NCI-H82 treated with DMSO at 0.1 percent for 48 hours (cell line): ENCODE data around the gene DUS1L.
A peak's percentile ranks its signal among the peaks of the same experiment; 100 is the strongest.

Experiments used
- DNase-seq: peaks from one replicate; lab custom pipeline; 2025; ENCODE audit not compliant: unreplicated experiment; lab: John Stamatoyannopoulos, UW

The DUS1L gene

DNA sequence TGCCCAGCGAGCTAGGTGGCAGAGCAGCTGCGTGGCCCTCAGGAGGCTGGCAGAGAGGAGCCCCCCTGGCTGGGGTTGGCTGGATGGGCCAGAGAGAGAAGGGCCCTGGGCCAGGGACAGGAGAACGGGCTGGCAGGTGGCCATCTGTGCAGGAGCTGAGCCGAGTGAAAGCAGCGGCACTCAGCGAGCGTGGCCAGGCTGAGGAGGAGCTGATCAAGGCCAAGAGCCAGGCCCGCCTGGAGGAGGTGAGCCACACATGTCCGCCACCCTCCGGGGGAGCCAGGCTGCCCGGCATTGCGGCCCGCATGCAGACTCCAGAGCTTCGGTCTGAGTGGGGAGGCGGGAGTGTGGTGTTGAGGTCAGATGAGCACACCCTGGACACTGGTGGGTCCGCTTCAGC lies 36.2 kb downstream of the DUS1L start:
- DNase-seq = no peak

DNA sequence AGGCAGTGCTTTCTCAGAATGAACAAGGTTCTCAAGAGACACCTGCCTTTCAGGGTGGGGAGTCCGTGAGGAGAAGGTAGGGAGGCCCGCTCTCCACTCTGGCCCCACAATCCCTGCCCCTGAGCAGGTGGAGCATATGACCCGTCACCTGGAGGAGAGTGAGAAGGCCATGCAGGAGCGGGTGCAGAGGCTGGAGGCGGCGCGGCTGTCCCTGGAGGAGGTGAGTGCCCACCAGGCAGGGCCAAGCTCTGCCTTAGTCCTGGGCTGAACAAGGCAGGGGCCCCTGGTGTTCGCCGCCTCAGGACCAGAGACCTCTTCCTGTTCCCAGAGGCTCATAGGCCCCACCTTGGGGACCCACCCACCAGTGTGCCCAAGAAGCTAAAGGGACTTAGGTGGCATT lies 36.6 kb downstream of the DUS1L start:
- DNase-seq = no peak

DNA sequence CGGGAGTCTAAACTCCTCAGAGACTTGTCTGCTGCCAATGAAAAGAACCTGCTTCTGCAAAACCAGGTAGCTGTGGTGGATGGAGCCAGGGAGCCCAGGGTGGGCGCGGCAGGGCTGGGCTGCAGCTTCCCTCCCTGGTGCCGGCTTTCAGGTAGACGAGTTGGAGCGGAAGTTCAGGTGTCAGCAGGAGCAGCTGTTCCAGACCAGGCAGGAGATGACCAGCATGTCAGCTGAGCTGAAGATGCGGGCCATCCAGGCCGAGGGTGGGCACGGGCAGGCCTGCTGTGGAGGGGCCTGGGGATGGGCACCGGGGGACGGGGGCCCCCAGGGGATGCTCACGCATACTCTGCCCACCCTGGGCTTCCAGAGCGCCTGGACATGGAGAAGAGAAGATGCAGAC lies 37.4 kb downstream of the DUS1L start:
- DNase-seq = no peak

DNA sequence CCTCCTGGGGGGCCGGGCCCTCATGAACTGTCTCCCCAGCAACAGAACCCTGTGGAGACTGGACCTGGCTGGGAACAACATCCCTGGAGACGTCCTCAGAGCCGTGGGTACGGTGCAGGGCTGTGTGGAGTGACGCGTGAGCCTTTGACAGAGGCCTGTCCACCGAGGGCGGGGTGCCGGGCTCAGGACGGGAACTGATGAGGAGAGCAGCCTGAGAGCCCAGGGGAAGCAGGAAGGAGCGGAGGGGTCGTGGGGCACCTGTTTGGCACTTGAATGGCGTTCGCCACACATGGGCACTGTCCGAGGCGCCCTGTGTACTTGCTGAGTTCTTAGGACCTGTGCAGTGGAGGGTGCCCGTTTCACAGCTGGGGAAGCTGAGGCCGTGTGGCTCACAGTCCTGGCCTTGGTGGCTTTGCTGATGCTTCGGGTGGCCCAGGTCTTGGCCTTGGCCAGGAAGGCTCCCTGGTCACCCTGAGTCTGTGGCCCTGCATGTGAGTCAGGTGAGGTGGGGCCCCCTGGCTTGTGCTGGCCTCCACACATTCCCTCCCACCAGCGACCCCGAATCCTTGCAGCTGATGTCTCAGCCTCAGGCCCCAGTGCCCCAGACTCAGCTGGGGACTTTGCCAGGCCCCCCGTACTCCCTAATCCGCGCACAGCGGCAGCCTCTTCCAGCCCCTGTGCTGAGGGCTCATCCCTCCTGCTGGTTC lies 40.0 kb downstream of the DUS1L start:
- no peak for DNase-seq

DNA sequence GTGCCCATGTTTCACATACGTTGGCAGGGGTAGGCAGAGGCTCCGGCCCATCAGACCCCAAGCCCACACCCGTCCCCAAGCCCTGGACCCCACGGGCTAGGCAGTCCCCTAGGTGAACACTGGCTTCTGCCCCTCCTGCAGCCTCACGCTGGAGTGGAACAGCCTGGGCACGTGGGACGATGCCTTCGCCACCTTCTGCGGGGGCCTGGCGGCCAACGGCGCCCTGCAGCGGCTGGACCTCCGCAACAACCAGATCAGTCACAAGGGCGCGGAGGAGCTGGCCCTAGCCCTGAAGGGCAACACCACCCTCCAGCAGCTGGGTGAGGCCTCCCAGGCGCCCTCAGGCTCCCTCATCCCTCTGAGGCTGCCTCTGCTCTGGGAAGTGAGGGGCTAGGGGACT lies 40.7 kb downstream of the DUS1L start:
- no peak for DNase-seq

DNA sequence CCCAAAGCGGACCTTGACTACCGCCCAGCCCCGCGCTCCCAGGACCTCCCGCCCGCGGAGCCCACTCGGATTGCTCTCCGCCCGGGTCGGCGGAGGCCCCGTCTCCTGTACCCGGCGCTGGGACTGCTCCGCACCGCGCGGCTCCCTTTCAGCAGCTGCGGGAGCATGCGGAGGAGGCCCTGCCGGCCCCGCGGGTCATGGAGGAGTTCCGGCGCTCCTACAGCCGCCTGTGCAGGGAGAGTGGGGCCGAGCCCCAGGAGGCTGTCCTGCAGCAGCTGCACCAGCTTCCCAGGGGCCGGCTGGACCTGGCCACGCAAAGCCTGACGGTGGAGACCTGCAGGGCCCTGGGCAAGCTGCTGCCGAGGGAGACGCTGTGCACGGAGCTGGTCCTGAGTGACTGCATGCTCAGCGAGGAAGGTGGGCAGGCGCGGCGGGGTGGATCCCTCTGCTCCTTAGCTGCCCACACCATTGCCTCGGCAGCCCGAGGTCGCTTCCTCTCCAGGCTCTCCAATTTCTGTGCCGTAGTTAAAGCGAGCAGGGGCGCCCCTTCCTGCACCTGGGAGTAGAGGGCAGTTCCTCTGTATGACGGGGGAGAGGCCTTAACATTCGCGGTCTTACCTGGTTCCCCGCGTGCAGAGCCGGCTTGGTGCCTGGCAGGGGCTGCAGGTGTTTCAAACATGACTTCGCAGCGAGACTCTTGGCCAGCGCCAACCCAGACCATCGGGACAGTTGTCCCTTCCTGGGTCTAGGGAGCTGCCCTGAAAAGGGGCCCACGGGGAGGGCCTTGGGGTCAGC lies 42.0 kb downstream of the DUS1L start:
- DNase-seq = no peak

DNA sequence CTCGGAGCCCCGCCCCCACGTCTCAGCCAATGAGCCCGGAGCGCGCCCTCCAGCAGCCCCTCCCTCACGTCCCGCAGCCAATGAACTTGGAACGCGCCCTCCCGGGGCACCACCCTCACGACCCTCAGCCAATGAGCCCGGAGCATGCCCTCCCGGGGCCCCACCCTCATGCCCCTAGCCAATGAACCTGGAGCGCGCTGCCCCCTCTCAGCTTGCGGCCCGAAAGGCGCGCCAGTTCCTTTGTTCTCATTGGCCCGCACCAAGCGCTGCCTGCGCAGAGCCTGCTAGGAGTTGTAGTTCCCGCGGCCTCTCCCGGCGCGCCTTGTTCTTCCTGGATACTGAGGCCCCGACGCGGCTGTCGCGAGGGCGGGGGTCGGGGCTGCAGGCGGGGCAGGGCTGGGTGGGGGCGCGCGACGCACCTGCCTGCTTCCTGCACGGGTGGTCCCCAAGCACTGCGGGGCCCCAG lies 42.6 kb downstream of the DUS1L start, which contains the start of gene LRRC45:
Gene LRRC45, plus strand, starts transcription at position 325 of the 466 bp plus-strand sequence. CDS start 339 bp downstream, outside the sequence.
- DNase-seq = peak; percentile 99

DNA sequence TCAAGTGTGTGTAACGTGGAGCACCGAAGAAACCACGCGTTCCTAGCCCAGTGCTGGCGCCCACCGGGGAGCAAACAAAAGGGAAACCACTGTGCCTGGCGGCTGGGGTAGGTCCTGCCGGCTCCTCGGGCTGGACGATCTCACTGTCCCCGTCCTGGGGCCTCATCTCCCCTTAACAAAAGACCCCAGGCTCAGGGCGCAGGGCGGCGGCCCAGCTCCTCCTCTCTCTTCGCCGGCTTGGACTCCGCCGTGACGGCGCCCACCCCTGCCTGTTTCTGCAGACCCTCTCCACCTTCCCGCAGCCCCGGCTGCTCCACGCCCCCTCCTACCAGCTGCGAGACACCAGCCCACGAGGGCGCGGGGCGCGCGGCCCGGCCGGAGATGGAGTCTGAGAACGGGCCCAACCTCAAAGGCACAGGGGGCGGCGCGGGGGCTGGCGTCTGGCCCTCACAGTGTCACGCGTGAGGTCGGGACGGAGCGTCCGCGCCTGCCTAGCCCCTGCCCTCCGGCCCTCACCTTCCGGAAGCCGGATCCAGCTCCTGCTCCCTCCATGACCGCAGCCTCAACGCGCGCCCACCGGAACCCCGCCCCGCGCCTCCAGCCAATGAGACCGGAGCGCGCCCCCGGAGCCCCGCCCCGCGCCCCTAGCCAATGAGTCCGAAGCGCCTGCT lies 43.2 kb downstream of the DUS1L start, which contains the start of gene CENPX:
Gene CENPX, minus strand, starts transcription at position 569 of the 671 bp plus-strand sequence. Its CDS starts 17 bp downstream, at position 552.
- DNase-seq = no peak

DNA sequence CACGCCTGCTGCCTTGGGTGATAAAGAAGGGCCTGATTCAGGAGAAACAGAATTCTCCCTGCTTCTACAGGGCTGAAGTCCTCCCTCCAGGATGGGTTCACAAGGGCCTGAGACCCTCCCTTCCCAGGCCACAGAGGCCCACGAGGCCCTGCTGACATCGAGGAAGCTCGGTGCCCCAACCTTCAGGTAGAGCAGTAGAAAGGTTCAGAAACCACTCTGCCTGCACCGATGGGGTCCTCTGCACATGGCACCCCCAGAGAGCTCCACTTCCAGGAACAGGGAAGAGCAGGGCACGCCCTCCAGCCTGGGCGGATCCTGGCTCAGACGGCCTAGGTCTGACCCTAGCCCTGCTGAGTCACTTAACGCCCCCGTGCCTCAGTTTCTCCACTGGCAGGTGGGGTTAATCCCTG lies 43.7 kb downstream of the DUS1L start:
- no peak for DNase-seq

DNA sequence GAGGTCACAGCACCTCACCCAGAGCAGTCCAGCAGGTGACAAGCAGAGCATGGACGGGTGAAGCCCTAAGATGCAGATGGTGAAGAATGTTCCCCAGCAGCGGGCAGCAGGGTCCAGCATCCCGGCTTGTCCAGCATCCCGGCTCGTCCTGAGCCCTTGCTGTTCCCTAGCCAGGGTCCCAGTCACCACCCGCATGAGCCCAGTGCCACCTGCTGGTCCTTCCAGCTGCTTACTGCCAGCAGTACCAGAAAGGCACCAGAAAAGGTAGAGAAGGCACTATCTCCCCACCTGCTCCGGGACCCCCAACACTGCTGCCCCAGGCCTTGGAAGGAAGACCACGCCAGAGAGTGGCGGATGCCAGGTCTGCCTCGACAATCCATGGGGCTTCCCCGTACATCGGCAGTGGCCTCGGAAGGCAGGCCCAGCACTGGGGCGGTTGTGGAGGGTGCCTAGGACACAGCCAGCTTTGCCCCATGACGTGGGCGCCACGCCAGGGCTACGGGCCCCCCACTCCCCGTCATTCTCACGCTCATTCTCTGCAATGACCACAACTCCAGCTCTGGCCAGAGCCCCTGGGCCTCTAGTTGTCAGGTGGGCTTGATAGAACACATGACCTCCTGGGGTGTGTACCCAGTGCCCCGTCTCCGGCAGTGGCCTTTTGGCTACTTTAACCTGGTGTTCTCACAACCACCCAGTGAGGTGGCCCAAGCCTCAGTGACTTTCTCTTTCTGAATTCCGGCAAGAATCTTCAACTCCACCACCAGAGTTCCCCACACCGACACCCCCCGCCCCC lies 44.3 kb downstream of the DUS1L start:
- DNase-seq = peak; percentile 12

DNA sequence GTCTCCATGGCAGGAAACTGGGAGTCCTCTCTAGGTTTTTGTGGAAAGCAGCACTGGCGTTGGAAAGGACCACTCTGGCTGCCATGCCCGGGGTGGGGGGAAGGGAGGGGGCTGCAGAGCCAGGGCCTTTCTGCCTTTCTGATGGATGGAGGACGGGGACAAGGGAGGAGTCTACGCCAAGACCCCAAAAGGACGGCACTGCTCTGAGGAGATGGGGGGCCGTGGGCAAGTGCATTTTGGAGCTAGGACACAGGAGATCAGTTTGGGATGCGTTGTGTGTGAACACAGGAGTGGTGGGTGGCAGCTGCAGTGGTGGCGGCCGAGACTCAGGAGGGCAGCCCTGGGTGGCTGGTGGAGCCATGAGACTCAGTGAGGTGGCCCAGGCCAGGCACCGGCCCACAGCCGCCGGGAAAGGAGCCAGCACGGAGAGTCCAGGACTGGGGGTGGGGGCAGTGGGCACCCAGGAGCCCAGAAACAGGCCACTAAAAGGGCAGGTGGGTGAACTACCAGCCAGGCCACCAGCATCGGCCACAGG lies 45.0 kb downstream of the DUS1L start:
- DNase-seq = no peak

DNA sequence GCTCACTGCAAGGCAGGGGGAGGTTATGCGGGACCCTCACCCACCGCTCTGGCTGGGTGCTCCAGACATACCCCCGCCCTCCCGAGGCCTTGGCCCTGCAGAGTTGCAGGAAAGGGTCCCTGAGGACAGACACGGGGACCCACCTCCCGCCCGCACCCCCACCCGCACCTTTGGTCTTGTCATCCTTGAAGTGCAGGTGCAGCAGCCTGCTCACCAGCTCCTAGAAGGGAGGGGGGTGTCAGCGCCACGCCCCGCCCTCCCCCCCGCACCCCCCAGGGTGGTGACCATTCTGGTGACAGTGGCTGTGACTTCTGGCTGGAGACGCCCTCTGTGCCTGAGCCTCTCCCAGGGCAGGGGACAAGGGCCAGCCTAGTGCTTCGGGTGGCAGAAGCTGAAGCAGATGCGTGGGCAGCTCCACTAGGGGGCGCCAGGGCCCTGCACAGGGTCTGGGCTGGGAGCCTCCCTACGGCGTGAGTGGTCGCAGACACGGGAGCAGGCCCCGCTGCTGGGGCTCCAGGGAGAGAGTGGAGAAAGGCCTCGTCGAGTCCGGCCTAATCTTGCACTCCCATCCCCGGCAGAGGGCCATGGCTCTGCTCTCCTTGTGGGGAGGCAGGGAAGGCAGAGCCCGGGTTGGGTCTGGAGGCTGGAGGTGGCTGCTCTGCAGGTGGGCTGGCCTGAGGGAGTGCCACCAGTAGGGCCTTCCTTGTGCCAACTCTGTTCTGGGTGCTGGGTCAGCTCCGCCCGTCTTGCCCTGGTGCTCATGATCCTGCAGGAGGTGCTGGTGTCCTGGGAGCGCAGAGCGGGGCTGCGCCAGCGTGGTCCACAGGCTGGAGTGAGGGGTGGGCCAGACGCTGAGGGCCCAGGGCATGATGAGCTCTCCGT lies 45.7 kb downstream of the DUS1L start:
- peak; percentile 22 for DNase-seq

DNA sequence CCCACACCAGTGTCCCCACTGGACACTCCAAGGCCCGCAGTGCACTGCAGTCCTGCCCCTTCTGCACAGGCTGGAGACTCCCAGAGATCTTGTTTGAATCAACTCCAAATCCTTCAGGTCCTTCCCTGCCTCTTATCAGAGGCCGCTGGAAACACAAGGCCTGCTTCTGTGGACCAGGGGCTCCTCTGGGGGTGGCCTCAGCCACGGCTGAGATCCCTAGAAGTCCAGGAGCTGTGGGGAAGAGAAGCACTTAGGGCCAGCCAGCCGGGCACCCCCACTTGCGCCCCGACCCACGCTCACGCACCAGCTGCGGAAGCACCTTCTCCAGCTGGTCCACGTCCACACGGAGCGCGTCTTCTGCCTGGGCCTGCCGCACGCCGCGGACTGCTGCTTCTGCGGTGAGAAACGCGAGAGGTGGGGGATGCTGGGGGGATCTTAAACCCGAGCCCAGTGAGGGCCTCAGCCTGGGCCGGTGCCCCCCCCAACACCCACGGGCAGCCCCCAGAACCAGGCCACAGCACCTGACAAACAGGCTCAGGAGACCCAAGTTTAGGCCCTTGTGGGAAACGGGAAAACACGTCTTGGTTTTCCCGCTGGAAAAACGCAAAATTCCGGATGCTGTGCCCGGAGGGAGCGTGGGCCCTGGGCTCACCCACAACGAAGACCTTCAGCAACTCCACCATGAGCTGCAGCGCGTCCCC lies 46.5 kb downstream of the DUS1L start:
- DNase-seq = no peak

DNA sequence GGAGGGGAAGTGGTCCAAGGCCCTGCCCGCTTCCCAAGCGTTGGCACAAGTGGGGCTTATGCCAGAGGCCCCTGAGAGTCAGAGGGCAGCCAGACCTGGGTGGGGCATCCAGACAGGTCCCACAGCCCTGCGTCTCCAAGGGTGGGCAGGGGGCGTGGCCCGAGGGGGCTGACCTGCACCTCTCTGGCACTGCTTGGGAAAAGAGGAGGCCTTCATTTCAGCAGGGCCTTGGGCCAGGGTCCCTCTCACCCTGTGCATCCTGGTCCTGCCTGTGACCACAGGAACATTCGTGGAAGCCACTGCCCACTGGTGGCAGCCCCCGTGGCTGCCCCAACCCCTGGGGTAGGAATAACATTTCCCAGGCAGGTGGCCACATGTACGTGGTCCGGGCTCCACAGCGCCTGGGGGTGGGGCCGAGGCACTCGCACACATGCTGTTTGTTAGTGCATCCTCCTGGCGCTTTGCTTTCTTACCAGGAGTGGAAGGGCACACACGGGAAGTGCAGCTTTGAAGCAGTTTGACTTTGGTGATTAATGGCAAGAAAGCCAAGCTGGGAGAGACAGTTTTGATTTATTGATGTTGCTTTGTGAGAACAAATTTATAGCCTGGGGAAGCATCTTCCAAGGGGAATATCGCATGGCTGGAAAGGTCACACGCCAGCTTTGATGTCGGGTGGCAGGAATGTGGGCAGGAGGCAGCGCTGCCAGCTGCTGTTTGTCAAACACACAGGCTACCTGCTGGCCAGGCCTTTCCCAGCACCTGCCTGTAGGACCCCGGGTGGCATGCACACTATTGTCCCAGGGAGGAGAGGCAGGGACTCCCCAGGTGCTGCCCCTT lies 47.2 kb downstream of the DUS1L start:
- DNase-seq = no peak

DNA sequence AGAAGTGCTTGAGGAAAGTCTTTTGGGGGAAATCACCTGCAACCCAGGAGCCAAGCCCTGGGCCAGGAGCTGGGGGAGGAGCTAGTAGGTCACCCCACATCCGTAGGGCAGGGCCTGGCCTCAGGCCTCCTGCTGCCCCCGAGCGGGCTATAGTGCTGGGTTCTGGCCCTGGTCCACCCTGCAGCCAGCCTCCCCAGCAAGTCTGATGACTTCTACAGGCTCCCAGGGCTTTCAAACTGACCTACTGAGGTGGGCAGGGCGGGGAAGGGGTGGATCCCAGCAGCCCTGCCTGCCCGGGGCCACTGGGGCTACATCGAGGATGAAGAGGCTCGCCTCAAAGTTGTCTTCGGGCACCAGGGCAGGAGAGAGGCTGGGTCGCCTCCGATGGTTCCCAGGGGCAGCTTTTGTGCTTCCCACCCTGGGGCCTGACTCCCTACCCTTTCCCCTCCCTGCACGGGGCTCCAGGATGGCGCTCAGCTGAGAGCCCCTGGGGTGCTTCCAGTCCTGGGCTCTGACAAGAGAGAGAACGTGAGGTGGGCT lies 47.9 kb downstream of the DUS1L start:
- DNase-seq = no peak

DNA sequence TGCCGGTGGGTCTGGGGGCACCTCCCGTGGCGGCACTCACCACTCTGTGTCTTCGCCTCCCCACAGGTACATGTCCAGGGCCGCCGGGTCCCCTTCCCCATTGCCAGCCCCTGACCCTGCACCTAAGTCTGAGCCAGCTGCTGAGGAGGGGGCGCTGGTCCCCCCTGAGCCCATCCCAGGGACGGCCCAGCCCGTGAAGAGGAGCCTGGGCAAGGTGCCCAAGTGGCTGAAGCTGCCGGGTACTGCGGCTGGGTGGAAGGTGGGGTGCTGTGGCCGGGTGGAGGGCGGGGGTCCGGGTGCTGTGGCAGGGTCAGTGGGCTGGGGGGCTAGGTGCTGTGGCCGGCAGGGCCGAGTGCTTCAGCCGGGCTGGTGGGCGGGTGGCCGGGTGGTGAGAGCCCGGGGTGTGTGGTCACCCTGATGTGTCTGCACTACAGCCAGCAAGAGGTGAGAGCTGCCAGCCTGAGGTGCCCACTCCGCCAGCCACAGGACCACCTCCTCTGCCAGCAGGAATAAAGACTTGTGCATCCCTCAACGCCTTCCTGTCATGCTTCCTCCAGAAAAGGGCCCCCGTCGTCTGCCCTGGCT lies 48.6 kb downstream of the DUS1L start:
- DNase-seq = no peak

DNA sequence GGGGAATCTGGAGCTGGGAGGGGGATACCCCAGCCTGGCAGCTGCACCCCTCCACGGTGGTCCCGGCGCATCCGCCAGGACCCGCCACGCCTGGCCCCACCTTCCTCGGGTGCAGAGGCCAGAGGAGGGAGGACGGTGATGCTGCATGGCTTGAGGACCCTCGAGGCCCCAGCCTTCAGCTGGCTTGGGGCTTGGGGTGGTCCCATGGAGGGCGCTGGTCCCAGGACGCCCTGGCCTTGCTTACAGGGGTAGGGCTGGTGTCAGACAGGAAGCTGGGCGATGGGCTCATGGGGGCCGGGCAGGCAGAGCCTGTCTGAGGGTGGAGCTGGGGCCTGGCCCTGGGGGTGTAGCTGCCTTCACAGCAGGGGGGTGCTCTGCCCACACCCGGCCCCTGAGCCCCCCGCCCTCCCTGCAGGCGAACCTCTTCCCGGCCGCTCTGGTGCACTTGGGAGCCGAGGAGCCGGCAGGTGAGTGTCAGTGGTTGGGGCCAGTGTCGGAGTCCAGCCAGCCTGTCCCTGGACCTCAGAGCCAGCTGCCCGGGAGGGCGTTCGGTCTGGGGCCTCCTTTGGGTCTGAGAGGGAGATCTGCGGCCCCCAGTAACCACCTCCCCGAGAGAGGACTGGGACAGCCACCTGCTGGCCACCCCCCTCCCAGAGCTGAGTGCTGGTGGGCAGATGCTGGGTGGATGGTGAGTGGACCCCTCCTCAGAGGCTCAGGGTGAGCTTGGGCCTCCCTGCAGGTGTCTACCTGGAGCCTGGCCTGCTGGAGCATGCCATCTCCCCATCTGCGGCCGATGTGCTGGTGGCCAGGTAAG lies 49.3 kb downstream of the DUS1L start:
- DNase-seq = no peak
